ENCODE measurements around the gene MRPS18A. TPM values are rescaled to one million over a fixed set of nuclear protein-coding genes. Genes with fewer than 3 reads are reported as not detected.
"Not testable (repeated sequence)": the region's sequence is repeated elsewhere in the genome, so short reads cannot be mapped to it uniquely, and the experiment has no call there.

Gene MRPS18A
- total RNA-seq, 3 donors from 2014 or later: 36.9 to 65.7 (median 61.9) TPM

DNA sequence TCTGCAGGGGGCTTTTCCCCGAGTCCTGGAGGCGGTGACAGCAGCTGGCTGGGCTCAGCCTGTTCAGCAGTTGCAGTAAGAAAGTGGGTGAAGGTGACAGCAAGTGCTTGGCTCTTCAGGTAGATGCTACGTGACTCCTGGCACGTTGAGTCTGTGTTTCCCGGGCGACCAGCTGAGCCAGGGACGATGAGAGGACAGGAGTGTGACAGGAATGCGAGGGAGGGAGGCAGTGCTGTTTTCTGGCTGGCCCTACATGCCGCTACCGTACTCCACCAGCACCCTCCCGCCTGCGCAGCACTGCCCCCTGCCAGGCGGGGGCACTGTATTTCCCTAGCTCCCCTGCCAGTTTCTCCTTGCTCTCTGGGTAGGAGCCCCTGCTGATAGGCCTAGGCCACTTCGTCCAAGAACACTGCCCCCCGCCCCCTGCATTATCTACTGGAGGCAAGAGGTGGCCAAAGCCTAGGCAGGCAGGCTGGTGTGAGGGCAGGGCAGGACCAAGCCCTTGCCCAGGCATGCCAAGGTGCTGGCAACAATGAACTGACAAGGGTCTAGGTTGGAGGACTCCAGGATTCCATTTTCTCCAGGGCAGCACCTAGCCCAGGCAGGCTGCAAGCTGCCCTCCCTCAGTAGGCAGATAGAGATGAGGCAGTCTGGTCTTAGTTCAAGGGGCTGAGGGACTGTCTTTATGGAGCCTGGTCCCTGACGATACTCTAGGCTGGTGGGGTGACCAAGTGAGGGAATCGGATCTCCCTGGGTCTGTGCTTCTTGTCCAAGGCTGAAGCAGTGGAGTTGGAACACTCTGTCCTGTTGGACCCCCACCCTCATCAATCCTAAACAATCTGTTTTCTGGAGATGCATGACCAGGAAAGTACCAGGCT is 19.2 kb downstream of the MRPS18A start:
- no peaks in the 10 kb centered on the region for H3K9me3 ChIP-seq
- TF ChIP-seq, protein P1, sequence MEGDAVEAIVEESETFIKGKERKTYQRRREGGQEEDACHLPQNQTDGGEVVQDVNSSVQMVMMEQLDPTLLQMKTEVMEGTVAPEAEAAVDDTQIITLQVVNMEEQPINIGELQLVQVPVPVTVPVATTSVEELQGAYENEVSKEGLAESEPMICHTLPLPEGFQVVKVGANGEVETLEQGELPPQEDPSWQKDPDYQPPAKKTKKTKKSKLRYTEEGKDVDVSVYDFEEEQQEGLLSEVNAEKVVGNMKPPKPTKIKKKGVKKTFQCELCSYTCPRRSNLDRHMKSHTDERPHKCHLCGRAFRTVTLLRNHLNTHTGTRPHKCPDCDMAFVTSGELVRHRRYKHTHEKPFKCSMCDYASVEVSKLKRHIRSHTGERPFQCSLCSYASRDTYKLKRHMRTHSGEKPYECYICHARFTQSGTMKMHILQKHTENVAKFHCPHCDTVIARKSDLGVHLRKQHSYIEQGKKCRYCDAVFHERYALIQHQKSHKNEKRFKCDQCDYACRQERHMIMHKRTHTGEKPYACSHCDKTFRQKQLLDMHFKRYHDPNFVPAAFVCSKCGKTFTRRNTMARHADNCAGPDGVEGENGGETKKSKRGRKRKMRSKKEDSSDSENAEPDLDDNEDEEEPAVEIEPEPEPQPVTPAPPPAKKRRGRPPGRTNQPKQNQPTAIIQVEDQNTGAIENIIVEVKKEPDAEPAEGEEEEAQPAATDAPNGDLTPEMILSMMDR (IDR thresholded peaks at IDR 0.05): peak; percentile 43
- intact Hi-C loops (cut with DNase I, micrococcal nuclease): loop anchor here in 1 of 2 donors (10.0 kb wide), 2 partner anchors 96 to 406 kb away; no protein-coding TSS in a partner anchor
- H3K4me1 ChIP-seq (ENCODE audit: low read depth): peaks cover 34% of the 10 kb centered on the region
- DNase-seq: peak; percentile 62 to 81 (median 69)
- peak; percentile 65 for ATAC-seq
- H3K36me3 ChIP-seq (ENCODE audit: low read depth): no peaks in the 10 kb centered on the region
- H3K4me3 ChIP-seq: no peak overlapping the region

DNA sequence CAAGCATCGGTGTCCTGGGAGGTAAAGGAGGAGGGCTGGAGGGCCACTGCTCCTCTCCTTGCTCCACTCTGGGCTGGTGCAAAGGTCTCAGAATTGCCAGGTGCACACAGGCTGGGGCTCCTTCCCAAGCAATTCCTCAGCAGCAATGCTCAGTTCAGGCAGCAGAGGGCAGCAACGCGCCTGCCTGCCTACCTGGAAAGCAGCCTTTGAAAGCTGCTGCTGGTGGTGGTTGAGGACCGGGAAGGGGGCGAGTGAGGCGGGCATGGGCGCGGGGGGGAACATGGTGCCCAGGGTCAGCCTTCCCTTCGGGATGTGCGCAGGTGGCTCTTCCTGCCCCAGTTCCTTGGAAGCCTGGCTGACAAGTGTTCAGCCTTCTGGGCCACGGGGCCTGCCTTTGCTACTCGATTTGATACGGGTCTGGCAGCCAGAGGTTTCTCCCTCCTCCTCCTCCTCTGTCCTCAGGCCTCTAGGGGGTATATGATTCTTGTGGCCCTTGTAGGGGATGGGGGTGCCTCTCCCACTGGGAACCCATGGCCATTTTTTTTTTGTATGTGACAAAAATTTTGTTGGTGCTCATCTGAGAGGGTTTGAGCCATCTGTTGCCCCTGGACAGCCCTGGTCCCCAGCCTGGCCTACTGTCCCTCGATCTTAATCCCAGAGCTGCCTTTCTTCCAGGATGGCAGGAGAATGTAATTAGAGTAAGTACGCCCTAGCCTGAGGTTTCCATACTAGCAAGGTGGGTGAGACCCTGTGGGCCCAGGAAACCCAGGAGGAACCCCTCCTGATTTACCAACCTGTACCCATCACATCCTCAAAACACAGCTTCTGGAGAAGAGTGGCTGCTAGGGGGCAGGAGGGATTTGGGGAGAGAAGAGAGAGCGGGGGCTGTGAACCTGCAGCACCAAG is 20.1 kb downstream of the MRPS18A start:
- Histone ChIP-seq H3K4me1 (ENCODE audit: low read depth) (peaks cover 27% of the 10 kb centered on the region), H3K4me3 (no peak overlapping the region), H3K9me3 (no peaks in the 10 kb centered on the region), H3K36me3 (ENCODE audit: low read depth) (no peaks in the 10 kb centered on the region)
- TF ChIP-seq, protein P1 (IDR thresholded peaks at IDR 0.05): peak; percentile 96
- intact Hi-C loops (cut with DNase I, micrococcal nuclease): loop anchor here in 1 of 2 donors (10.0 kb wide), 2 partner anchors 97 to 407 kb away; no protein-coding TSS in a partner anchor
- ATAC-seq (peak; percentile 79), DNase-seq (peak; percentile 88 to 98 (median 96))

- no peak overlapping the region for H3K4me3 ChIP-seq
- H3K4me1 ChIP-seq (ENCODE audit: low read depth): peaks cover 20% of the 10 kb centered on the region
- TF ChIP-seq, protein P1 (IDR thresholded peaks at IDR 0.05): no peak
- intact Hi-C loops (cut with DNase I, micrococcal nuclease): loop anchor here in 1 of 2 donors (10.0 kb wide), 2 partner anchors 98 to 408 kb away; no protein-coding TSS in a partner anchor
- H3K9me3 ChIP-seq: no peaks in the 10 kb centered on the region
- no peaks in the 10 kb centered on the region for H3K36me3 ChIP-seq (ENCODE audit: low read depth)
- no peak for ATAC-seq
- DNase-seq: no peak
Measured at GRCh38 chr6:43666196-43666920, 21.2 kb downstream of the MRPS18A start.

- peaks cover 18% of the 10 kb centered on the region for H3K4me1 ChIP-seq (ENCODE audit: low read depth)
- H3K36me3 ChIP-seq (ENCODE audit: low read depth): no peaks in the 10 kb centered on the region
- no peak for ATAC-seq
- intact Hi-C loops (cut with DNase I, micrococcal nuclease): loop anchor here in 1 of 2 donors (10.0 kb wide), 2 partner anchors 99 to 409 kb away; no protein-coding TSS in a partner anchor
- H3K9me3 ChIP-seq: peaks cover 4% of the 10 kb centered on the region
- no peak for DNase-seq
- H3K4me3 ChIP-seq: no peak overlapping the region
- TF ChIP-seq, protein P1 (IDR thresholded peaks at IDR 0.05): no peak
Measured at GRCh38 chr6:43665376-43665775, 22.2 kb downstream of the MRPS18A start.

DNA sequence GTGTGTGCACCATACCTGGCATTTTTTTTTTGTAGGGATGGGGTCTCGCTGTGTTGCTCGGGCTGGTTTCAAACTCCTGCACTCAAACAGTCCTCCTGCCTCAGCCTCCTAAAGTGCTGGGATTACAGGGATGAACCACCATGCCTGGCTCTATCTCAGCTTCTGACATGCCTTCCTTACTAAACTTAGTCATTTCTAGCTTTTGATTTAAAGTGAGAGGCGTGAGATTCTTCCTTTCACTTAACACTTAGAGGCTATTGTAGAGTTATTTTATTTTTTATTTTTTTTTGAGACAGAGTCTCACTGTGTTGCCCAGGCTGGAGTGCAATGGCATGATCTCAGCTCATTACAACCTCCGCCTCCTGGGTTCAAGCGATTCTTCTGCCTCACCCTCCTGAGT is 24.6 kb downstream of the MRPS18A start:
- H3K4me3 ChIP-seq; ATAC-seq; H3K9me3 ChIP-seq; H3K36me3 ChIP-seq (ENCODE audit: low read depth); DNase-seq: not testable (repeated sequence)
- peaks cover 11% of the 10 kb centered on the region for H3K4me1 ChIP-seq (ENCODE audit: low read depth)
- intact Hi-C loops (cut with DNase I, micrococcal nuclease): loop anchor here in 1 of 2 donors (10.0 kb wide), 2 partner anchors 102 to 412 kb away; no protein-coding TSS in a partner anchor

Measured in mucosa of descending colon (tissue), 3 donors.